Ecto neural progenitor cell (in vitro differentiated cells): ENCODE data around the gene SQSTM1.
"Not testable (repeated sequence)": the region's sequence is repeated elsewhere in the genome, so short reads cannot be mapped to it uniquely, and the experiment has no call there.

Experiments
- DNase-seq: peaks from one replicate; pipeline ENCODE4 v3.0.0-alpha.2; 2018; ENCODE audit warnings: low spot score

The SQSTM1 gene

DNA sequence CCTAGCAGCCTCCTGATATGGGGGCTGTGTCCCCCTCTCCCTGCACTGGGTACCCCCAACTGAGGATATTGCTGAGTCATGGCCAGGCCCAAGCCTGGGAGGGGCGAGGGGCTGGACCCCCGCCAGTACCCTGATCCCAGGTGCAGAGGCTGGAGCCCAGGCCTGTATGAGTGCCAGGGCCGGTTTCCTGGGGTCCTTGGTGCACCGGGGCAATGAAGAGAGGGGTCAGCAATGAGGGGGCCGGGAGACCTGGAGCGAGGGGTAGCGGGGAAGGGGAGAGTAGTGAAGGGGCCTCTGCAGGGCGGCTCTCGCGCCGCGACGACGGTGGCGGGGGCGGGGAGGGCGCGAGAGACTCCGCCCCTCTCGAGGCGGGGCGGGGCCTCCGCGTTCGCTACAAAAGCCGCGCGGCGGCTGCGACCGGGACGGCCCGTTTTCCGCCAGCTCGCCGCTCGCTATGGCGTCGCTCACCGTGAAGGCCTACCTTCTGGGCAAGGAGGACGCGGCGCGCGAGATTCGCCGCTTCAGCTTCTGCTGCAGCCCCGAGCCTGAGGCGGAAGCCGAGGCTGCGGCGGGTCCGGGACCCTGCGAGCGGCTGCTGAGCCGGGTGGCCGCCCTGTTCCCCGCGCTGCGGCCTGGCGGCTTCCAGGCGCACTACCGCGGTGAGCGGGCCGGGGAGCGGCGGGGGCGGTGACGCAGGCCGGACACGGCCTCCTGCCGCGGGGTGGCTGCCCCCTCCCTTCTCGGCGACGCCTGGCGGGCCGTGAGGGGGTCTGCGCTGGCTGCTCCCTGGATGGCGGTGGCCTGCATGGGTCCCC, at the start of gene SQSTM1:
SQSTM1 (plus strand) TSS at position 423 of the 815 bp plus-strand sequence; CDS start at position 455, 32 bp downstream.
- peak; percentile 88 for DNase-seq

DNA sequence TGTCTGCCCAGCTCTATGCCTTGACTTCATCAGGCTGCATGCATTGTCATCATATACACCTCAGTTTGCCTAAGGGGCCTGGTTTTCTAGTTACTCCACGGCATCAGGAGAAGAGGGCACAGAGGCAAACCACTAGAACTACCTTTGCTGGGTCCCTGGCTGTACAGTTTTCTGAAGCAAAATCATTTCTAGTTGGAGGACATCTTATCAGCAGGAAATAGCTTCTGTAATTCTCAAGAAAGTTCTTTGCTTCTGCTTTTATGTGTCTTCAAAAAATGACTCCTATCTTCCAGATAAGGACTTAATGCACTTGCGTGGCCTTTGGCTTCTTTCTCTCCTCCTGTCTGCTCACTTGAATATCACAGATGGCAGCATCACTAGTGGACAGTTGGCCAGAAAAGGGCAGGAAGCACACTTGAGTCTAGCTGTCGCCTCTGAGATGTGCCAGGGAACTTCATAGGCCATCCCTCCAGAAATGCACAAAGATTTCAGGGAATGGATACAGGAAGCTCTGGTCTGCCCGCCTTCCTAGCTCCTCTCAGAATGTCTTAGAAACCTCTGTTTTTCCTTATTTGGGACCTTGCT, 49.3 kb upstream of the SQSTM1 start:
- no peak for DNase-seq

DNA sequence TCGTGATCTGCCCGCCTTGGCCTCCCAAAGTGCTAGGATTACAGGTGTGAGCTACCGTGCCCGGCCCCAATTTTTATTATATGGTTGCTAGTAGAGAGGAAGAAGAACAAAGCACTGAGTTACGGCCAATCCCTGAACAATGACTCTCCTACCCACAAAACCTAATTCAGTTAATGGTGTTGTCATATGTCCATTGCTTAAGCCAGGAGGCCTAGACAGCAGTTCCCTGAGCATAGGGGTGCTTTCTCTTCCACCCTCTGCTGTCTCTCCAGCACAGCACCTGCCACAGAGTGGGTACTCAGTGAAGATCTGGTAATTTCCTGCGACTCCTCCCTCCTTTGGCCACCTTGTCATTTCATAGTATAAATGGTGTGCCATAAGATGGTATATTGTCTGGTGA, 48.4 kb upstream of the SQSTM1 start:
- no peak for DNase-seq

DNA sequence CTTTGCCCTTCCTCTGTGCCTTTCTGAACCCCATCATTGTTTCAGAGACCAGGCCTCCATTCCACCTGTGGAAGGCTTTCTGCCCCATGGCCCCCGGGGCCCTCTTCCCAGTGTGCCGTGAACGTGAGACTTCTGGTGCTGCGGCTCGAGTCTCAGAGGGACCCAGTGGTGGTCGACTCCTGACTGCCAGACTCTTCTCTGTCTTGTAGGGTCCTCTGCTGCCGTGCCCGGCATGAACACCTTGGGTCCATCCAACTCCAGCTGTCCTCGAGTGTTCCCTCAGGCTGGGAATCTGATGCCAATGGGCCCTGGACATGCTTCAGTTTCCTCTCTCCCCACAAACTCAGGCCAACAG, 47.0 kb upstream of the SQSTM1 start:
- no peak for DNase-seq

DNA sequence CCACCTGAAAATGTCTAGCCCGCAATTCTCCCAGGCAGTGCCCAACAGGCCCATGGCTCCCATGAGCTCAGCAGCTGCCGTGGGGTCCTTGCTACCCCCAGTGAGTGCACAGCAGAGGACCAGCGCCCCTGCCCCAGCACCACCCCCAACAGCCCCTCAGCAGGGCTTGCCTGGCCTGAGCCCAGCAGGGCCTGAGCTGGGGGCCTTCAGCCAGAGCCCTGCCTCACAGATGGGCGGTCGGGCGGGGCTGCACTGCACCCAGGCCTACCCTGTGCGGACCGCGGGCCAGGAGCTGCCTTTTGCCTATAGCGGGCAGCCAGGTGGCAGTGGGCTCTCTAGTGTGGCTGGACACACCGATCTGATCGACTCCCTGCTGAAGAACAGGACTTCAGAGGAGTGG, 46.3 kb upstream of the SQSTM1 start:
- DNase-seq, result no peak

DNA sequence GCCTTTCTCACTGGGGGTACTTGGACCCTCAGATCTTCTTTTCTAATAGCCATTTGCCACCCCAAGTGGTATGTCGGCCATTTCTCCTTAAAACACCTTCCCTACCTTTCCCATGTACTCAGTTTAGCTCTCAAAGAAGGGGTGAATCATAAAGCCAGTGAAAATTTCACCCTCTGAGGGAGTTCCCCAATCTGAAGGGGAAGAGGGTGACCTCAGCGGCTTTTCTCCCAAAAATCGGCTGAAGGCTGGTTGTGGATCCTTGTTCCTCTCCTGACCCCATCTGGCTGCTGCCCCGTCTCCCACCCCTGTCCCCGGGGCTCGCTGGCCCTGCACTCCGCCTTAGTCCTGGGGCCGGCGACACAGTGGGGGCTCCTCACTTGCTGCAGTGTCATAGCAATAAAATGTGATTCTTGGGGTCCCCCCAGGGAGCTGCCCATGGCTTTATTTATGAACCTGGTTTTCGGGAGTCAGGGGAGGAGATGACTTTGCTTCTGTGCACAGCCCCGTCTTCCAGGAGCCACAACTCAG, 44.2 kb upstream of the SQSTM1 start:
- DNase-seq, result no peak

DNA sequence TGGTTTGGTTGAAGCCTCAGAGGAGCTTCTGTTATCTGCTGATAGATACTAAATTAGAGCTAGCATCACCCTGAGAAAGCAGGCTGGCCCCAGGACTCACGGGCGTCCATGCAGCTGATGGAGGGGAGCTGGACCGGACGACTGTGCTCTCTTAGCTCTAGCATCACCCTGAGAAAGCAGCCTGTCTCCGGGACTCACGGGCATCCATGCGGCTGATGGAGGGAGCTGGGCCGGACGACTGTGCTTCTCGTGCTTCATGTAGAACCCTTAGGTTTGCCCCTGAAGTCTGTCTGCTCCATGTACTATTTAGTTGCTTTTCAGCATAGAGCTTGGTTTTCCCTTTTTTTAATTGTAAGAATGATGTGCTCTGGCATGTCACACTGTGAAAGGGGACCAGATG, 43.2 kb upstream of the SQSTM1 start:
- no peak for DNase-seq

DNA sequence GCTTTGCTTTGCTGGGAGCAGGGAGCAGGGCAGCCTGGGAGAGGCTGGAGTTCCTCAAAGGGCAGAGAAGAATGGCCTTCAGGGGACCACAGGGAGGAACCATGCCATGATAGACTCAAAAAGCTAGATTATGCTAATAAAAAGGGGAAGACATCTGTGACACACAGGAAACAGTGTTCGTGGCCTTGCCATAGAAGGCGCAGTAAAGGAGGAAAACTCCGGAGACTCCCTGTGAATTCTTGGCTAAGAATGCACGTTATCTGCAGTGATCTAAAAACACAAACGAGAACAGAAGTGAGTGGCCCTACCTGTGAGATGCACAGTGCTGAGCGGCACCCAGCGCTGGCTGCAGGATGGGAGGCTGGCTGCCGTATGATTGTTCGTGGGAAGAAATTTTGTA, 42.8 kb upstream of the SQSTM1 start:
- no peak for DNase-seq

DNA sequence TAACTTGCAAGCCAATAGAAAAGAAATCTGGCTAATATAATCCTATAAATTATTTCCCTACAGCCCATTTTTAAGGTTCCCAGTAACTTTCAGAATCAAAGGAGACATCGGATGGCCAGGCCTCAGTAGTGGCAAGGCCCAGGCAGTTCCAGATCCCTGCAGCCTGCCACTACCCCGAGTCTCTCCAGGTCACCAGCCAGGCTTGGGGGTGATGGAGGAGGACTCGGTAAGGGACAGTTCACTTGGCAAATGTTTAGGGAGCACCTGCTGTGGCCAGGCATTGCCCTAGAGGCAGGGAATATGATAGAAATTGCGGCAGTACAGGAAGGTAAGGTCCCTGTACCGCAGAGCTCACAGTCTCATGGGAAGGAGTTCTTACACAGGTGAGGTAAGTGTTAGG, 42.1 kb upstream of the SQSTM1 start:
- DNase-seq, result no peak

DNA sequence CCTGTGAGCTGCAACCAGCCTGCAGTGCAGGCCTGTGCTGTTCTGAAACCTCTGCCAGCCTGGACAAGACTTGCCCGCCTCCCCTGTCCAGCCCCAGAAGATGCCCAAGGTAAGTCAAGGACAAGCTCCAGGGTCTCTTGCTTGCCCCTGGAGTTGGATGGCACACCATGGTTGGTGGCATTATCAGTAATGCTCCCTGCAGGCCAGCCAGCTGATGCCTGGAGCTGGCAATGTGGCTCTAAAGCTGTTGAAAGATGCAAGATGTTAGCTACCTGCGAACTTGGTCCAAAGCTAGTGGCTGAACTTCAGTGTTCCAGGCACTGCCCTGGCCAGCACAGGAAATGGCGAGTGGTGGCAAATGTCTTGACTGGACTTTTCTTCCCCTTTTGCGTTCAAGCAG, 40.9 kb upstream of the SQSTM1 start:
- no peak for DNase-seq

DNA sequence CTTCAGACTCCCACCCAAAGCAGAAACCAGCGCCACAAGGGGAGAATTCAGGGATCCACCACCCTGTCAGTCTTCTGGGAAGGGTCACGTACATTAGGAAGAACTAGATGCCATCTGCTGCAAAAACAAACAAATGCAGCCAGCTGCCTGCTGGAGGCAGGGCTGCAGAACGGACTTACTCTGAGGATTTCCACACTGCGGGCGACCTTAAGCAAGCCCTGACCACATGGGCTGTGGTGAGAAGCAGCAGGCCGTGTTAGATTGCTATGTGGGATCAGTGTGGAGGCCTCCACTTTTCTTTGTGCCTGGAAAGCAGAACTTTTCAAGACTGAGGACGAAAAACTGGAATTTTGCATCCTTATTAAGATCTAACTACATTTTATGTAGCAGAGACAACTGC, 40.3 kb upstream of the SQSTM1 start:
- DNase-seq, result no peak

DNA sequence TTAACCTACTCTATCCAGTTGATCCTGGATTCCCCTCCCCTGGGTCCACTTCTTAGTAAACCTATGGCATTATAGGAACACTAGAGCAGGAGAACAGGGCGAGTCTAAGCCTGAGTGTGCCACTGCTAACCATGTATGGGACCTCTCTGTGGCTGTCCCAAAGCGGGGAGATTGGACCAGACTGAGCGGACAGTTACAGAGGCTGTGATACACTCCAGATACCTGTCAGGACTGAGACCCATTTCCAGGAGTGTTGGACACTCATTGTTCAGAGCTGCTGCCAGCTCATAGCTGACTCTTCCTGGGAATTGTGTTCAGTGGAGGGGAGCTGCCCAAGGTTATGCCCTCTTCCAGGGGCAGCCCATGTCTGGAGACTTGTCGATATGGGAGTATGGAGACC, 38.9 kb upstream of the SQSTM1 start:
- DNase-seq, result no peak

DNA sequence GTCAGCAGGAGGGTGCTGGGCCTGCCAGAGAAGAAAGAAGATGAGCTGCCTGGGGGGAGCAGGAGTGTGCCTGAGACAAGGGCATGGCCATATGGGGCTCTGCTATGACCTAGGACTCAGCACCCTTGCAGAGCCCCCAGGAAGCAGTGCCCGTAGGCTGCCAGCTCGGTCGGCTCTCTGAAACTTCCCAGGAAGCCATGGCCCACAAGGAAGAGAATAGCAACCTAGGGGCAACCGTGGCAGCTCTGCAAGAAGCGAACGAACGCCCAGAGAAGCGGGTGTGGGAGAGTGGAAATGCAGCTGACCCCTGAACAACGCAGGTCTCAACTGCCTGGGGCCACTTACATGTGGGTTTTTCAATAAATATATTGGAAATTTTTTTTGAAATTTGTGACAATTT, 37.6 kb upstream of the SQSTM1 start:
- DNase-seq, result no peak

DNA sequence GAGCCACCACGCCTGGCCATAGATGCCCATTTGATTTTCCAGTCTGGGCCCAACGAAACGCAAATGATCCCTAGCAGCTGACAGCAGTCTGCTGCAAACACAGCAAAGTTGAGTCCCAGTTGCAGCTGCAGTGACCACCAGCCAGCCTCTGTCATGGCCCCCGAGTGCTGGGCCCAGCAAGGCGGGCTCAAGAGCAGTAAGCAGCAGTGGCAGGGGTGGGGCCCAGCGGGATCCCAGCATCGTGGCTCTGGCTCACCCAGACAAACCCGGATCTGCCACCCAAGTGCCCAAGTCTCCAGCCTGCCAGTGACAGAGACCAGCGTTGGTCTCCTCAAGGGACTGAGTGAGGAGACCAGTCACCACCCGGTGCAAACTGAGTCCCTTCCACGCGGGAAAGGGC, 33.8 kb upstream of the SQSTM1 start:
- DNase-seq, result no peak

DNA sequence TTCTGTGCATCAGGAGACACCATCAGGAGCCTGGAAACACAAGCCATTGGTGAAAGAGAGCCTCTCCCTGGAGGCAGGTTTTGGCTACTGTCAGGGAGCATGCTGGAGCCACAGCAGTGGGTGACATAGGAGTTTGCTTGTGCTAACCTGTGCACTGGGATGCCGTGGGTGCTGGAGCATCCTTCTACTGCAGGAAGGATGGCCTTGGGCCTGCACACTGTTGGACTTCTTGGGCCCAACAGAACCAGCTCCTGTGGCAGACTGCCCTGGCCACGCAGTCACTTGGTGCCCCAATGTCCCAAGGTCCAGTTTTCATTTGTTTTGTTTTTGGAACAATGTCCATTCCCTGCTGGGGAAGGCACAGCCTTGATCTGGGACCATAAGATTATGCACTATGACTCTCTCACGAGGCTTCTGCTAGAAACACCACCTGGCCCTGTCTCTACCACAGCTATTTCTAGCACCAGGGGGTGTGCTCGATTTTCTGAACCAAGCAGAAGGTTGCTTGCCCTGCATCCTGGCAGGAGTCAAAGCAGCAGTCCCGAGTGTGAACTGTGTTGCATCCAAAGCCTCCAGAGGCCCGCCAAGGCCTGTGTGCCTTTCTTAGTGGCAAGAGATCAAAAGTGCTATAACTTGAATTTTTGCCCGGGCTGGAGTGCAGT, 32.4 kb upstream of the SQSTM1 start:
- DNase-seq, result no peak

DNA sequence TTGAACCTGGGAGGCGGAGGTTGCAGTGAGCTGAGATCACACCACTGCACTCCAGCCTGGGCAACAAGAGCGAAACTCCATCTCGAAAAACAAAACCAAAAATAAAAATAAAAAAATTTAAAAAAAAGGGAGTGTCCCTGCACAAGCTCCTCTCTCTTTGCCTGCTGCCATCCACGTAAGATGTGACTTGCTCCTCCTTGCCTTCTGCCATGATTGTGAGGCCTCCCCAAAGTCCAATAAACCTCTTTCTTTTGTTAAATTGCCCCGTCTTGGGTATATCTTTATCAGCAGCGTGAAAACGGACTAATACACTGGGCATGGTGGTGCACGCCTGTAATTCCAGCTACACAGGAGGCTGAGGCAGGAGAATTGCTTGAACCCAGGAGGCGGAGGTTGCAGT, 31.4 kb upstream of the SQSTM1 start:
- DNase-seq, result not testable (repeated sequence)

DNA sequence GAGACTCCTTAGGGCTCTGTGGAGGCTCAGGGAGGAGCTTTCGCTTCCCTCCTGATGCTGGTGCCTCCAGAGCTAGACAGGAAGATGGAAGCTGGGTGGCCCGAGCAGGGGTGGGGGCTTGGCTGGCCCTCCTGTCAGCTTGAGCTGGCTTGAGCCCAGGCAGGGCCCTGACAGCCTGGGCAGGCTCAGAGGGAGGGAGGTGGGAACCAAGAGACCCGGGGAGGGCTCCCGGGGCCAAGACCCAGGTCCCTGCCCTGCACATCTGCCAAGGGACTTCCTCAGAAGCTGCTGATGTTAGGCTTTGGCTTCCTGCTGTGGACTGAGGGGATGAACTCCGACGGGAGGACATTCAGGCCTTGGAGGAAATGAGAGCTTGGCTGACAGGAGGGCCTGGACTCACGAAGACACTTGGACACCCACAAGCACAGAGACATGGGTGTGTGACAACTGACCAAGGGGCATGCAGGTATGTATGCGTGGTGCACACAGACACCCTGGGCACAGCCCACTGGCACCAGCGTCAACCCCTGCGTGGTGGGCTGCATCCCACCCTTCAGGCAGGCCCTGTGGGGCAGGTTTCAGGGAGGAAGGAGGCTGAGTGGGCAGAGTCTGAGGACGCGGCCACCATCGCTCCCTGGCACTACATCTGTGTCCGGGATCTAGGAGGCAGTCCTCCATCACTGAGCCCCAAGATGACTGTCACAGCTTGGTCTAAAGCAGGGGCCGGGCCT, 28.7 kb upstream of the SQSTM1 start:
- no peak for DNase-seq

DNA sequence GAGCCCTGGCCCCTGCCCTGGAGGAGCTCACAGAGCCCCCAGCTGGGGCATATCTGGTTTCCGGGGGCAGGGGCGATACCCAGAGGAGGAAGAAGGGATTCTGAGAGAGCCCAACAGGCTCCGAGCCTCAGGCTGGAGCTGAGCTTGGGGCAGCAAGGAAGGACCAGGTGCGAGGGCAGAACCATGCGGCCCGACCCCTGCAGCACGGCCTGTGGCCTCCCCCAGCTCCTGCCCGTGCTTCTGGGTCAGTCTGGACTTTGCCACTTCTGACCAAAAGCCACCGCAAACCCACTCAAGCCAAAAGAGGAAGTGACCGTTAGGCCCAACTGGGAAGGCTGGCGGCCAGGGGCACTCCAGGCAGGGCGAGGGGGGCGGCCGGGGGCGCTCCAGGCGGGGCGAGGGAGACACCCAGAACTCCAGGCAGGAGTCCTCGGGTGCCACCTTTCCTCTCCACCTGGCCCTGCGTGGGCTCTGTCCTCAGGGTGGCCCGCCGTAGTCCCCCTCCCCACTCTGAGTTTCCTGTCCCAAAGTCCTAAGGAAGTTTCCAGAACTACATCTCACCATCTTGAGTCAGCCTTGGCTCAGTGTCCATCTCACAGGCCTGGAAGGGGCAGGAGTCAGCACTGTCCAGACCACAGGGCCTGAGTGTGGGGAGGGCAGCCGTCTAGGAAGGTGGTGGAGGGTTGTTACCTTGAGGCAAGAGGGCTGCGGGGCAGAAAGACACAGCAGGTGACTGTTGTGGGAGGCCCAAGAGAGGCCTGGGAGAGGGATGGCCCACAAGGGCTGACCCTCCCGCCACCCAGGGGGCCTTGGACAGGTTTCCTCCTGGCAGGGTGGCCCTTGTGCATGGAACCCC, 27.9 kb upstream of the SQSTM1 start:
- no peak for DNase-seq

DNA sequence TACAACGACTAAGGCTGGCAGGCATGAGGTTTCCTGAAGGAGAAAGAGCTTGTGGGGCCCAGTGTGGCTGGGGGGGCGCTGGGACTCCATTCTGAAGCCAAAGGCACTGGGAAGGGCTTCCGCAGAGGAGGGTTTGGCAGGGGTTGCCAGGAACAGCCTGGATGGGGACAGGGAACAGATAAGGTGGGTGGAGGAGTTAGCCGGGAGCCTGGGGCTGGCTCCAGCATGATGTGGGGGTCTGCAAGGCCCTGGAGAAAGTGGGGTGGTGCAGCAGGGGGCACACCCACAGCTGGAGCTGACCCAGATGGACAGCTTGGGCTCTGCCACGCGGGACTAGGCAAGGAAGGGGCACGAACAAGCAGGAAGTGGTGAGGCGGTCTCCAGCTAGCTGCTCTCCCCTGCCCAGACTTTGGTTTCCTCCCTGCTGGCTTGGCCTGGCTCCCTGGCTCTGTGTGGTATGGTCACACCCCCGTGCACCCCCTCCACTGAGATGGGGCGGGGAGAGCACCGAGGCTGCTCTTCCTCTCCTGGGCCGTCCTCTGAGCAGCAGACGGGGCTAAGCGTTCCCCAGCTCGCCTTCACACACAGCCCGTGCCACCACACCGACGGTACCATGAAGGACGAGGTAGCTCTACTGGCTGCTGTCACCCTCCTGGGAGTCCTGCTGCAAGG, 27.1 kb upstream of the SQSTM1 start, which contains the start of gene LTC4S:
LTC4S (plus strand) TSS at position 519 of the 672 bp plus-strand sequence; CDS start at position 614, 95 bp downstream.
- DNase-seq, result no peak

DNA sequence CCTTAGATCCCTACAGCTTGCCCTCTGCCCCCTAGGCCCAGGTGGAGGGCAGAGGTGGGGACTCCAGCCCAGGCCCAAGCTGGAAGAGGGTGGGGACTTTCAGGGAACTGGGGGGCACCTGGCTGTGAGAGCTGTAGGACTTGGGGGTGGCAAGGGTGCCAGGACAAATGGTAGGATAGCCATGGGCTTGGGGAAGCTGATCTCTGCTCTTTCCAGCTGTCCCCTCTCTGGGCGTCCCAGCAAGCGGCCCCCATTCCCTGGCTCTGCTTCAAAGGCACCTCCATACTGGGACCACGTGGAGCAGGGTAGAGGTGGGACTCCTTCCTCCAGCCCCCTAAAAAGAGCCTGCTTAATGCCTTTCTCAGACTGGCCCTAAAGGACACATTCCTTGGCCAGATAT, 26.5 kb upstream of the SQSTM1 start:
- no peak for DNase-seq

DNA sequence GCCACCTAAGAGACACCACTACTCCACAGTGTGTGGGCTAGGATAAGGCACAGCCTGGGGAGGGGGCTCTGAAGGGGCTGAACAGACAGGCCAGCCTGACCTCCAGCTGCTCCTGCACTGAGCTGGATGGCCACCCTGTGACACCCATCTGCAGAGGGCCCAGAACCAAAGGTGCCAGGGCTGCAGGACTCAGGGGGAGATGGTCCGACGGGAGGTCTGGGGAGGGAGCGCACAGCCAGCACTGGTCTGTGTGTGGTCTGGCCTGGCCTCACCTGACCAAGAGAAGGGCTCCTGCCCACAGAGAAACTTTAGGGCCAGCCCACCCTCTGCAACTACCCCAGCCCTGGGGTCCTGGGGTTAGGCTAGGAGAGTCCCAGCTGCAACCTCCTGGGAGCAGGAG, 26.1 kb upstream of the SQSTM1 start:
- no peak for DNase-seq
